H9 (cell line): ENCODE data around the gene SMIM20. TPM values are rescaled to one million over a fixed set of nuclear protein-coding genes. Genes with fewer than 3 reads are reported as not detected.

Source experiments
- DNase-seq: peaks from one replicate; pipeline ENCODE4 v3.0.0-alpha.2; 2017
- H2AFZ ChIP-seq: one replicate; pipeline ENCODE4 v1.6.1; 2013; ENCODE audit warnings: mild to moderate bottlenecking, low read length, control low read depth, moderate library complexity
- H2AK5ac ChIP-seq: 2 replicates; pipeline ENCODE4 v1.6.1; 2013; ENCODE audit warnings: low read length, control low read depth, mixed read lengths; ENCODE audit not compliant: insufficient read length
- H2BK120ac ChIP-seq: one replicate; pipeline ENCODE4 v1.6.1; 2013; ENCODE audit warnings: low read depth, mild to moderate bottlenecking, low read length, control low read depth, inconsistent platforms; ENCODE audit not compliant: poor library complexity, severe bottlenecking
- H2BK12ac ChIP-seq: 2 replicates; pipeline ENCODE4 v1.6.1; 2013; ENCODE audit warnings: low read length, control low read depth, mixed read lengths, low read depth; ENCODE audit not compliant: insufficient read length
- H2BK15ac ChIP-seq: 2 replicates; pipeline ENCODE4 v1.6.1; 2013; ENCODE audit warnings: low read depth, low read length, control low read depth
- H2BK20ac ChIP-seq: one replicate; pipeline ENCODE4 v1.6.1; 2013; ENCODE audit warnings: low read depth, mild to moderate bottlenecking, low read length, control low read depth, inconsistent platforms; ENCODE audit not compliant: poor library complexity, severe bottlenecking
- H2BK5ac ChIP-seq: 2 replicates; pipeline ENCODE4 v1.6.1; 2013; ENCODE audit warnings: low read length, control low read depth, mixed read lengths; ENCODE audit not compliant: insufficient read length
- H3K14ac ChIP-seq: 2 replicates; pipeline ENCODE4 v1.6.1; 2013; ENCODE audit warnings: low read length, control low read depth; ENCODE audit not compliant: insufficient read depth
- H3K18ac ChIP-seq: 2 replicates; pipeline ENCODE4 v1.6.1; 2013; ENCODE audit warnings: low read depth, mild to moderate bottlenecking, mixed read lengths, low read length, control low read depth; ENCODE audit not compliant: insufficient read length
- H3K23ac ChIP-seq: 2 replicates; pipeline ENCODE4 v1.6.1; 2013; ENCODE audit warnings: low read length, control low read depth, mixed read lengths, low read depth; ENCODE audit not compliant: insufficient read length
- H3K23me2 ChIP-seq: 2 replicates; pipeline ENCODE4 v1.6.1; 2013; ENCODE audit warnings: low read depth, mild to moderate bottlenecking, mixed read lengths, low read length, control low read depth; ENCODE audit not compliant: insufficient read length, poor library complexity, severe bottlenecking
- H3K27ac ChIP-seq: 2 replicates; pipeline ENCODE4 v1.5.1; 2013; ENCODE audit warnings: low read length, control low read depth, mixed read lengths, low read depth; ENCODE audit not compliant: insufficient read length
- H3K27me3 ChIP-seq: 2 replicates; pipeline ENCODE4 v1.6.1; 2013; ENCODE audit warnings: low read length, control low read depth, inconsistent platforms; ENCODE audit not compliant: insufficient read depth
- H3K4ac ChIP-seq: 2 replicates; pipeline ENCODE4 v1.6.1; 2013; ENCODE audit warnings: low read depth, mild to moderate bottlenecking, control low read depth, inconsistent platforms, low read length, moderate library complexity
- H3K4me1 ChIP-seq: 2 replicates; pipeline ENCODE4 v1.6.1; 2013; ENCODE audit warnings: low read length, control low read depth, inconsistent platforms; ENCODE audit not compliant: insufficient read depth
- H3K4me2 ChIP-seq: 2 replicates; pipeline ENCODE4 v1.6.1; 2013; ENCODE audit warnings: low read length, control low read depth, mixed read lengths; ENCODE audit not compliant: insufficient read length, insufficient read depth
- H3K56ac ChIP-seq: 2 replicates; pipeline ENCODE4 v1.6.1; 2013; ENCODE audit warnings: low read depth, mild to moderate bottlenecking, mixed read lengths, low read length, control low read depth; ENCODE audit not compliant: insufficient read length
- H3K79me1 ChIP-seq: 2 replicates; pipeline ENCODE4 v1.6.1; 2013; ENCODE audit warnings: low read depth, mild to moderate bottlenecking, moderate library complexity, low read length, control low read depth, inconsistent platforms; ENCODE audit not compliant: insufficient read depth, poor library complexity, severe bottlenecking
- H3K79me2 ChIP-seq: 2 replicates; pipeline ENCODE4 v1.6.1; 2013; ENCODE audit warnings: low read length, control low read depth, inconsistent platforms; ENCODE audit not compliant: insufficient read depth
- H3K9ac ChIP-seq: 2 replicates; pipeline ENCODE4 v1.6.1; 2013; ENCODE audit warnings: low read length, control low read depth, mixed read lengths; ENCODE audit not compliant: insufficient read length; ENCODE audit errors: extremely low read depth
- H3K9me3 ChIP-seq: one replicate; pipeline ENCODE4 v1.6.1; 2013; ENCODE audit warnings: low read depth, low read length, inconsistent platforms; ENCODE audit not compliant: control insufficient read depth
- H3T11ph ChIP-seq: one replicate; pipeline ENCODE4 v1.6.1; 2013; ENCODE audit warnings: mild to moderate bottlenecking, low read length, control low read depth, inconsistent platforms
- H4K20me1 ChIP-seq: one replicate; pipeline ENCODE4 v1.6.1; 2013; ENCODE audit not compliant: control insufficient read depth, insufficient read length, insufficient read depth
- H4K5ac ChIP-seq: 2 replicates; pipeline ENCODE4 v1.6.1; 2013; ENCODE audit warnings: low read depth, mild to moderate bottlenecking, mixed read lengths, low read length, control low read depth; ENCODE audit not compliant: insufficient read length
- H4K8ac ChIP-seq: replicated peaks from 2 replicates; pipeline ENCODE4 v1.6.1; 2013; ENCODE audit warnings: low read length, control low read depth, mixed read lengths, low read depth; ENCODE audit not compliant: insufficient read length
- H4K91ac ChIP-seq: 2 replicates; pipeline ENCODE4 v1.6.1; 2013; ENCODE audit warnings: low read depth, mild to moderate bottlenecking, moderate library complexity, mixed read lengths, low read length, control low read depth; ENCODE audit not compliant: insufficient read length
- H3K27ac Mint-ChIP-seq, 3 experiments: 2 replicates in 2 of 3; 3 replicates in 1 of 3; pipeline ENCODE4 v1.8.0; 2020 to 2021; ENCODE audit warnings: mixed read lengths in 3 of 3, mild to moderate bottlenecking in 1 of 3, moderate library complexity in 1 of 3
- H3K27me3 Mint-ChIP-seq: 2 replicates; pipeline ENCODE4 v1.8.0; 2021; ENCODE audit warnings: low read depth, mild to moderate bottlenecking, moderate library complexity, mixed read lengths
- H3K36me3 Mint-ChIP-seq, 3 experiments: 2 replicates in 2 of 3; 3 replicates in 1 of 3; pipeline ENCODE4 v1.8.0; 2020 to 2021; ENCODE audit warnings: low read depth in 3 of 3, mixed read lengths in 3 of 3; ENCODE audit not compliant: insufficient read depth in 1 of 3
- H3K4me1 Mint-ChIP-seq, 2 experiments: 2 replicates each; pipeline ENCODE4 v1.8.0; 2020; ENCODE audit warnings: mixed read lengths in 2 of 2
- H3K4me3 Mint-ChIP-seq, 2 experiments: 2 replicates in 1 of 2; 3 replicates in 1 of 2; pipeline ENCODE4 v1.8.0; 2020 to 2021; ENCODE audit warnings: mild to moderate bottlenecking in 2 of 2, mixed read lengths in 2 of 2, moderate library complexity in 1 of 2
- H3K9me3 Mint-ChIP-seq, 2 experiments: 2 replicates in 1 of 2; 3 replicates in 1 of 2; pipeline ENCODE4 v1.8.0; 2020; ENCODE audit warnings: mild to moderate bottlenecking in 2 of 2, mixed read lengths in 2 of 2, moderate library complexity in 1 of 2
- CTCF ChIP-seq: fragments of 200-600 bp; sonication (generic); conservative IDR thresholded peaks from 3 replicates; pipeline ENCODE4 v1.8.0; 2021; ENCODE audit warnings: antibody characterized with exemption, mild to moderate bottlenecking
- total RNA-seq: library from RNA; stranded (reverse); gene quantifications from 2 replicates; pipeline ENCODE4 v1.2.1, GENCODE V29; 2021

Gene SMIM20
- total RNA-seq, 1 experiment from 2014 or later: 40.2 TPM

GRCh38 chr4:25943805-25944204, 29.8 kb downstream of the SMIM20 start:
- Histone ChIP-seq H3K9ac (no peak overlapping the region), H3K4me1 (no peaks in the 10 kb centered on the region), H3K79me2 (no peaks in the 10 kb centered on the region), H4K20me1 (no peaks in the 10 kb centered on the region), H2AK5ac (no peak overlapping the region), H3T11ph (no peak overlapping the region), H3K27me3 (no peaks in the 10 kb centered on the region), H2BK120ac (no peak overlapping the region), H2BK12ac (no peak overlapping the region), H3K56ac (no peak overlapping the region), H2AFZ (no peak overlapping the region), H3K4me2 (no peak overlapping the region), H4K5ac (no peak overlapping the region), H4K91ac (no peak overlapping the region), H4K8ac (no peak overlapping the region), H3K4ac (no peak overlapping the region), H3K14ac (no peak overlapping the region), H2BK5ac (no peak overlapping the region), H3K23me2 (no peaks in the 10 kb centered on the region), H3K79me1 (no peaks in the 10 kb centered on the region), H2BK20ac (no peak overlapping the region), H3K27ac (no peak overlapping the region), H3K18ac (no peak overlapping the region), H3K9me3 (no peaks in the 10 kb centered on the region), H2BK15ac (no peak overlapping the region), H3K23ac (no peak overlapping the region)
- peaks cover 6 to 7% of the 10 kb centered on the region in 2 experiments for H3K4me1 Mint-ChIP-seq
- H3K27ac Mint-ChIP-seq: no peak overlapping the region
- no peak for DNase-seq
- peaks cover 10% of the 10 kb centered on the region for H3K27me3 Mint-ChIP-seq
- peaks cover 3 to 7% of the 10 kb centered on the region in 2 experiments; a peak in 4 of 5 replicates for H3K9me3 Mint-ChIP-seq
- H3K36me3 Mint-ChIP-seq: peaks cover 0 to 4% (median 3%) of the 10 kb centered on the region in 3 experiments; a peak in 1 of 7 replicates
- no peak for TF ChIP-seq CTCF
- H3K4me3 Mint-ChIP-seq: no peak overlapping the region
